NCI-H146 treated with DMSO at 0.1 percent for 48 hours (cell line): ENCODE results near the gene DAGLB.
"Not testable (repeated sequence)": the region's sequence is repeated elsewhere in the genome, so short reads cannot be mapped to it uniquely, and the experiment has no call there.

Experiments used
- DNase-seq: peaks from one replicate; lab custom pipeline; 2025; ENCODE audit not compliant: unreplicated experiment; lab: John Stamatoyannopoulos, UW

DAGLB gene

DNA sequence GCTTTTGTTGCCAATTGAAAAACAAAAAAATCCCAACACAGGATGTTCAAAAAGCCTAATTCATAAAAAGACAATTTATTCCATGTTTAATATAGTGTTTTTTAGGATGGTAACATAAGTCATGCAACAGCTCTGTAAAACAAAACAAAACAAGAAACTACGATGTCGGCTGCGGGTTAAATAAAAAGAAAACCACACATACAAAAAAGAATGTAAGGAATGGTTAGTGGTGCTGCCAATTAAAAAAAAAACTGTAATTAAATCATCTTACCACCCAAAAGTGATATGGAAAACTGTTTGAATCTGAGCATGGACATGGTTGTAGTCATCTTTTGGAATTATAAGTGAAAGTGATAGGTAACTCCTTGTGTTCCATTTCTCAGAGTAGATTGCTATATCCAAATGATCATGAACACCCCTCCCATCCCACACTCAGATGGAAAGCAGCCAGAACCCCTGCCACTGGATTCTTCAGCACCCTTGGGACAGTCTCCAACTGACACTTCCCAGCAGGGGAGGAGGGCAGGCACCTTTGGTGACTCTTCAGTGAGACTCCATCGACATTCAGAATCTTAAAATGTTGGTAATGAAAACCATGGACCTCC lies 14.3 kb upstream of the DAGLB start:
- DNase-seq, result no peak

- no peak for DNase-seq
Measured at GRCh38 chr7:6460990-6461584, 13.3 kb upstream of the DAGLB start.

- DNase-seq, result no peak
Measured at GRCh38 chr7:6460303-6460702, 12.5 kb upstream of the DAGLB start.

GRCh38 chr7:6458676-6459075 lies 10.9 kb upstream of the DAGLB start:
- not testable (repeated sequence) for DNase-seq

DNA sequence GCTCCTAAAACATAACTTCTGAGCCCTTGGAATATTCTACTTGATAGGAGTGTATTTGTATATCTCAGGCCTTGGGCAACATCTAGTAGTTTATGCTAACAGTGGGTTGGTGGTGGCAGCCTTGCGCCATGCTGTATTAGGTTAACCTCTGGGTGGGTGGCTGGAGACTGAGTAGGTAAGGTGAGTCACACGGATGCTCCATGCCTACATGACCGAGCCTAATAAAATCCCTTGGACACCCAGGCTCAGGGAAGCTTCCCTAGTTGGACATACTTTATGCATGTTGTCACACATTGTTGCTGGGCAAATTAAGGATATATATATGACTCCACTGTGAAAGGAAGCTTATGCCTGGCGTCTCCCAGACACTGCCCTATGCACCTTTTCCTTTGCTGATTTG lies 6.0 kb upstream of the DAGLB start:
- no peak for DNase-seq

GRCh38 chr7:6451224-6451705 lies 3.5 kb upstream of the DAGLB start:
- no peak for DNase-seq

DNA sequence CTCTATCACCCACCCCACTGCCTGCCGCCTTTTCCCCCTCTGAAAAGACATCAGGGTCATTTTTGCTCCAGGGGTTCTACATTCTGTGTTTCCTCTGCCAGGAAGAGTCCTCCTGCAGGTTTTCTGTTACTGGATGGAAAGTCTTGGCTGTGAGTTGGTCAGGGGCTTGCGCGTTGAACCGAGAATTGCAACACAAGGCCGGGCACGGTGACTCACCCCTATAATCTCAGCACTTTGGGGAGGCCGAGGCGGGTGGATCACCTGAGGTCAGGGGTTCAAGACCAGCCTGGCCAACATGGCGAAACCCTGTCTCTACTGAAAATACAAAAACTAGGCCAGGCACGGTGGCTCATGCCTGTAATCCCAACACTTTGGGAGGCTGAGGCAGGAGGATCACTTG lies 2.8 kb upstream of the DAGLB start:
- not testable (repeated sequence) for DNase-seq

DNA sequence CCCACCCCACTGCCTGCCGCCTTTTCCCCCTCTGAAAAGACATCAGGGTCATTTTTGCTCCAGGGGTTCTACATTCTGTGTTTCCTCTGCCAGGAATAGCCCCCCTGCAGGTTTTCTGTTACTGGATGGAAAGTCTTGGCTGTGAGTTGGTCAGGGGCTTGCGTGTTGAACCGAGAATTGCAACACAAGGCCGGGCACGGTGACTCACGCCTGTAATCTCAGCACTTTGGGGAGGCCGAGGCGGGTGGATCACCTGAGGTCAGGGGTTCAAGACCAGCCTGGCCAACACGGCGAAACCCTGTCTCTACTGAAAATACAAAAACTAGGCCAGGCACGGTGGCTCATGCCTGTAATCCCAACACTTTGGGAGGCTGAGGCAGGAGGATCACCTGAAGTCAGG lies 2.1 kb upstream of the DAGLB start:
- DNase-seq, result not testable (repeated sequence)

GRCh38 chr7:6448943-6449543 lies 1.3 kb upstream of the DAGLB start:
- no peak for DNase-seq

- DNase-seq, result peak; percentile 66
Measured at GRCh38 chr7:6446838-6447580, 745 bp downstream of the DAGLB start.

GRCh38 chr7:6444516-6445269 lies 3.1 kb downstream of the DAGLB start:
- no peak for DNase-seq

DNA sequence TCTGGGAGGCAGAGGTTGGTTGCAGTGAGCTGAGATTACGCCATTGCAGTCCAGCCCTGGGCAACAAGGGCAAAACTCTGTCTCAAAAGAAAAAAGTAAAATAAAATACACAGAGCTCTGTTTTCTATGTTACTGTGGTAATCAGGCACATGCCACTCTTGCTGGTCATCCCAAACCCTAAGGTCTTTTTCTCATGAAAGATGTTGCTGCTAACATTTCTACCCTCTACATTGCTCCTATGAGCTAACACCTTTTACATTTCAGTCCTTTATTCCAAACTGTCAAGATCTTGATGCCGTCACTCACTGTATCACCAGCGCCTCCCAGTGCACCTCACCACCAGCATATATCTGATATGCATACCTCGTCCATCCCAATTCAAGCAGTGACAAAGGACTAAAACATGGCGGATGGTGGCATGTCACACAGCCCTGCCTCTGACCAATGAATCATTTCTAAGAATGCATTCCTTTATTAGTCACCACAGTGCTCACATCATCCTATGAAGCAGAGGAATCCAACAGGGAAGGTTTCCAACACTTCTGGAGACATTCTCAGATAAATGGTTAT lies 4.3 kb downstream of the DAGLB start:
- no peak for DNase-seq

DNA sequence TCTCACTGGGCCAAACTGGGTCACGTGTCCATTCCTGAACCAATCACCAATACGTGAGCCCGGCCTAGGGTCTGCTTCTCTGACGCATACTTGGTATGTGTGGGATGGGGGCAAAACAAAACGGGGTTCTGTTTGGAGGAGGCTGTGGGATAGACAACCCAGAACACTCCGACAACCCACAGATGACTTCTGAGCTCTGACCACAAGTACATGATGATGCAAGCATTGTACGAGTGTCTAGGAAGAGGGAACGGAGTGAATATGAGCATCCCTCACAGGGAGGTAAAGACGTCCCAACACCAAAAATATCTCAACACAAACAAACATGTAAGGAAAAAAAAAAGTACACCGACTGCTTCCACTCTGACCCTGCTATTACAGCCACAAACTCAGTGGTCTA lies 5.6 kb downstream of the DAGLB start:
- no peak for DNase-seq

DNA sequence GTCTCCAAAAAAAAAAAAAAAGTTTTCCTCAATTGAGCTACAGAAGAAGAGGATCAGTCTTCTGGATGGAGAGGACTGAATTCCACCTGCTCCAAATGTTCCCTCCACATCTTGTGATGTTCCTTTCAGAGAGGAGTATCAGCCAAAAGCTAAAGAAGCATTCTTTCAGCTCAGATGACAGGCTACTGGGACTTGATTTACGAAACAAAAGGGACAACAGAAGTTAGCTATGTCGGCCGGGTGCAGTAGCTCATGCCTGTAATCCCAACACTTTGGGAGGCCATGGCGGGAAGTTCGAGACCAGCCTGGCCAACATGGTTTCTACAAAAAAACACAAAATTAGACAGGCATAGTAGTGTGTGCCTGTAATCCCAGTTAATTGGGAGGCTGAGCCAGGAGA lies 7.4 kb downstream of the DAGLB start:
- DNase-seq, result no peak

GRCh38 chr7:6438427-6438826 lies 9.3 kb downstream of the DAGLB start:
- no peak for DNase-seq

DNA sequence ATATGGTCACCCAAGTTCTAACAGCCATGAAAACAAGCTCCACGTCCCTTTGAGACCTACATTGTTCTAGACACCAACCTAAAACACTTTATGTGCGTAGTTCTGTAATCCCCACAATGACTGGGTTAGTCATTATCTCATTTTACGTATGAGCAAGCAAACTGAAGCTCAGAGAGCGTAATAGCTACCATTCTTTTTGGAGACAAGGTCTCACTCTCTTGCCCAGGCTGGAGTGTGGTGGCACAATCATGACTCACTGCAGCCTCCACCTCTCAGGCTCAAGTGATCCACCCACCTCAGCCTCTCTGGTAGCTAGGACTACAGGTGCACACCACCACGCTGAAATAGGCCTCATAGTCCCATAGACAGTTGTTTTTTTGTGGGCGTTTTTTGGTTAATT lies 10.5 kb downstream of the DAGLB start:
- no peak for DNase-seq

GRCh38 chr7:6436385-6436685 lies 11.4 kb downstream of the DAGLB start:
- DNase-seq, result no peak

- DNase-seq, result peak; percentile 36
Measured at GRCh38 chr7:6435486-6436384, 12.0 kb downstream of the DAGLB start.

- no peak for DNase-seq
Measured at GRCh38 chr7:6433784-6434615, 13.8 kb downstream of the DAGLB start.
